HL-60 (cell line): ENCODE results near the gene CPVL.

Experiments used
- GABPA ChIP-seq: IDR thresholded peaks from 2 replicates; pipeline ENCODE4 v1.6.1; 2012; ENCODE audit warnings: low read depth
- TF ChIP-seq, protein P1 (sequence below): IDR thresholded peaks from one replicate; pipeline ENCODE4 v1.5.1; 2011; ENCODE audit warnings: low read length, control low read depth, inconsistent platforms; ENCODE audit not compliant: insufficient read depth

- TF ChIP-seq, protein P1, sequence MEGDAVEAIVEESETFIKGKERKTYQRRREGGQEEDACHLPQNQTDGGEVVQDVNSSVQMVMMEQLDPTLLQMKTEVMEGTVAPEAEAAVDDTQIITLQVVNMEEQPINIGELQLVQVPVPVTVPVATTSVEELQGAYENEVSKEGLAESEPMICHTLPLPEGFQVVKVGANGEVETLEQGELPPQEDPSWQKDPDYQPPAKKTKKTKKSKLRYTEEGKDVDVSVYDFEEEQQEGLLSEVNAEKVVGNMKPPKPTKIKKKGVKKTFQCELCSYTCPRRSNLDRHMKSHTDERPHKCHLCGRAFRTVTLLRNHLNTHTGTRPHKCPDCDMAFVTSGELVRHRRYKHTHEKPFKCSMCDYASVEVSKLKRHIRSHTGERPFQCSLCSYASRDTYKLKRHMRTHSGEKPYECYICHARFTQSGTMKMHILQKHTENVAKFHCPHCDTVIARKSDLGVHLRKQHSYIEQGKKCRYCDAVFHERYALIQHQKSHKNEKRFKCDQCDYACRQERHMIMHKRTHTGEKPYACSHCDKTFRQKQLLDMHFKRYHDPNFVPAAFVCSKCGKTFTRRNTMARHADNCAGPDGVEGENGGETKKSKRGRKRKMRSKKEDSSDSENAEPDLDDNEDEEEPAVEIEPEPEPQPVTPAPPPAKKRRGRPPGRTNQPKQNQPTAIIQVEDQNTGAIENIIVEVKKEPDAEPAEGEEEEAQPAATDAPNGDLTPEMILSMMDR, result no peak
- TF ChIP-seq GABPA, result no peak
Observed at GRCh38 chr7:29046978-29047377, 99.4 kb downstream of the CPVL start.
